Activated T-cell treated with anti-CD3 and anti-CD28 coated beads for 4 hours (primary cell): ENCODE data around the gene BRD1.

Source experiments
- DNase-seq: peaks from one replicate; pipeline ENCODE4 v3.0.0-alpha.2; 2020

Gene BRD1

GRCh38 chr22:49724893-49725489 is 102.7 kb downstream of the BRD1 start:
- DNase-seq = peak; percentile 61

GRCh38 chr22:49724030-49724892 is 103.4 kb downstream of the BRD1 start:
- DNase-seq = no peak

DNA sequence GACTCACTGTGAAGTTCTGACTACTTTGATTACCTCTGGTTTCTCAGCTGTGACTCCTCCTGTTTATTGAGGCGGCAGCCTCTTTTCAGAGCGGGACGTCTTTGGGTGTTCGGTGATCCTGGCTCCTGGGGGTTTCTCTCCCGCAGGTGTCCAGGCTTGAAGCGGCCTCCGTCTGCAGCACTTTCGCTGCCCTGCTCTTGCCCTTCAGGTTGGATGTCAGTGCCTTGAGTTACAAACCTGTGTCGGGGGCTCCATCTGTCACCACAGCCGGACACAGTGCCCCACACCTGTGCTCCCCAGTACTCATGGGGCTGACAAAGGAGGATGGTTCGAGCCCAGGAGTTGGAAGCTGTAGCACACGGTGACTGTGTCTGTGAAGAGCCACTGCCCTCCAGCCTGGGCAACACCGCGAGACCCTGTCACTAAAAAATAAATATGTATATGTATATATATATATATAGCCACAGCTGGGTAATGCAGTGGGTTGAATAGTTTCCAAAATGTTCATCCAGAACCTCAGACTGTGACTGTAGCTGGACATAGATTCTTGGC is 104.1 kb downstream of the BRD1 start:
- DNase-seq = no peak
